Stimulated activated naive CD8-positive, alpha-beta T cell treated with anti-CD3 and anti-CD28 coated beads, Interleukin-15, amount 100 ng/mL, for 72 hours (primary cell): ENCODE data around the gene MED25.
A peak's percentile ranks its signal among the peaks of the same experiment; 100 is the strongest.

ENCODE experiments used
- ATAC-seq: fragments of 150-1000 bp; cut with Tn5 transposase; 2 replicates; pipeline ENCODE4 v1.10.0; 2021; ENCODE audit warnings: mild to moderate bottlenecking, moderate library complexity
- DNase-seq, 2 donors: peaks; one replicate each; pipeline ENCODE4 v3.0.0; 2021 to 2022
- H3K27ac Mint-ChIP-seq, 2 donors: one replicate each; pipeline ENCODE4 v1.8.0; 2022; ENCODE audit warnings: mild to moderate bottlenecking in 2 of 2, mixed read lengths in 2 of 2, moderate library complexity in 2 of 2
- H3K27me3 Mint-ChIP-seq: one replicate; pipeline ENCODE4 v1.8.0; 2022; ENCODE audit warnings: mixed read lengths
- H3K4me1 Mint-ChIP-seq: one replicate; pipeline ENCODE4 v1.8.0; 2022; ENCODE audit warnings: mild to moderate bottlenecking, mixed read lengths
- H3K4me3 Mint-ChIP-seq, 2 donors: one replicate each; pipeline ENCODE4 v1.8.0; 2022; ENCODE audit warnings: mild to moderate bottlenecking in 2 of 2, mixed read lengths in 2 of 2, moderate library complexity in 1 of 2
- H3K9me3 Mint-ChIP-seq, 2 donors: one replicate each; pipeline ENCODE4 v1.8.0; 2022; ENCODE audit warnings: mixed read lengths in 2 of 2

MED25 gene

GRCh38 chr19:49863254-49863934 lies 45.3 kb downstream of the MED25 start:
- Mint-ChIP-seq H3K4me3 (no peak overlapping the region), H3K4me1 (peaks cover 43% of the 10 kb centered on the region), H3K27ac (no peak overlapping the region), H3K9me3 (no peaks in the 10 kb centered on the region), H3K27me3 (no peaks in the 10 kb centered on the region)
- ATAC-seq (no peak), DNase-seq (no peak)

- ATAC-seq (no peak), DNase-seq (no peak)
- H3K4me1 Mint-ChIP-seq, result peaks cover 43% of the 10 kb centered on the region
- H3K27ac Mint-ChIP-seq, result no peak overlapping the region
- H3K4me3 Mint-ChIP-seq, result no peak overlapping the region
- H3K27me3 Mint-ChIP-seq, result no peaks in the 10 kb centered on the region
- H3K9me3 Mint-ChIP-seq, result no peaks in the 10 kb centered on the region
These were observed 45.8 kb downstream of the MED25 start for GRCh38 chr19:49863935-49864320.

- ATAC-seq, result no peak
- no peak for DNase-seq
- peaks cover 43% of the 10 kb centered on the region for H3K4me1 Mint-ChIP-seq
- H3K27me3 Mint-ChIP-seq, result no peaks in the 10 kb centered on the region
- H3K27ac Mint-ChIP-seq, result peak overlapping the region in 1 of 2 donors; percentile 63
- H3K9me3 Mint-ChIP-seq, result no peaks in the 10 kb centered on the region
- no peak overlapping the region for H3K4me3 Mint-ChIP-seq
These were observed 46.8 kb downstream of the MED25 start for GRCh38 chr19:49864890-49865289.

- Mint-ChIP-seq H3K9me3 (no peaks in the 10 kb centered on the region), H3K4me1 (peaks cover 49% of the 10 kb centered on the region), H3K27me3 (no peaks in the 10 kb centered on the region), H3K27ac (peak within 1 kb of the TSS; percentile 95 to 97), H3K4me3 (no peak within 1 kb of the TSS)
- ATAC-seq, result peak; percentile 66
- DNase-seq, result peak; percentile 92 to 96
These were observed 49.1 kb downstream of the MED25 start, which contains the start of gene PNKP for GRCh38 chr19:49866933-49867782. PNKP (minus strand) TSS chr19:49867576; CDS start chr19:49867204, 372 bp downstream.

GRCh38 chr19:49869009-49869483 lies 51.0 kb downstream of the MED25 start:
- no peak for DNase-seq
- H3K27me3 Mint-ChIP-seq, result no peaks in the 10 kb centered on the region
- no peak overlapping the region for H3K4me3 Mint-ChIP-seq
- no peaks in the 10 kb centered on the region for H3K9me3 Mint-ChIP-seq
- no peak overlapping the region for H3K27ac Mint-ChIP-seq
- peak; percentile 47 for ATAC-seq
- peaks cover 44% of the 10 kb centered on the region for H3K4me1 Mint-ChIP-seq

- Mint-ChIP-seq H3K27me3 (no peaks in the 10 kb centered on the region), H3K9me3 (no peaks in the 10 kb centered on the region), H3K4me3 (no peak overlapping the region), H3K4me1 (peaks cover 43% of the 10 kb centered on the region), H3K27ac (peak overlapping the region in 1 of 2 donors; percentile 54)
- peak; percentile 88 to 95 for DNase-seq
- peak; percentile 83 for ATAC-seq
These were observed 51.6 kb downstream of the MED25 start for GRCh38 chr19:49869484-49870308.

GRCh38 chr19:49870309-49870901 lies 52.3 kb downstream of the MED25 start:
- no peak for ATAC-seq
- Mint-ChIP-seq H3K4me3 (no peak overlapping the region), H3K27ac (peak overlapping the region in 1 of 2 donors; percentile 54), H3K4me1 (peaks cover 43% of the 10 kb centered on the region), H3K27me3 (no peaks in the 10 kb centered on the region), H3K9me3 (no peaks in the 10 kb centered on the region)
- DNase-seq, result no peak

- no peak overlapping the region for H3K4me3 Mint-ChIP-seq
- no peak overlapping the region for H3K27ac Mint-ChIP-seq
These were observed 53.4 kb downstream of the MED25 start for GRCh38 chr19:49871349-49871985.

GRCh38 chr19:49872245-49873128 lies 54.4 kb downstream of the MED25 start:
- ATAC-seq (no peak), DNase-seq (no peak)
- Mint-ChIP-seq H3K4me3 (no peak overlapping the region), H3K27me3 (no peaks in the 10 kb centered on the region), H3K27ac (no peak overlapping the region), H3K9me3 (no peaks in the 10 kb centered on the region), H3K4me1 (peaks cover 33% of the 10 kb centered on the region)

More at GRCh38 chr19:49871349-49871985, 53.4 kb downstream of the MED25 start:
- Mint-ChIP-seq H3K9me3 (no peaks in the 10 kb centered on the region), H3K27me3 (no peaks in the 10 kb centered on the region), H3K4me1 (peaks cover 38% of the 10 kb centered on the region)
- DNase-seq, result no peak
- no peak for ATAC-seq

GRCh38 chr19:49873129-49873521 lies 55.0 kb downstream of the MED25 start:
- Mint-ChIP-seq H3K27ac (no peak overlapping the region), H3K4me3 (peak overlapping the region in 1 of 2 donors; percentile 22), H3K4me1 (peaks cover 36% of the 10 kb centered on the region)

GRCh38 chr19:49873834-49874233 lies 55.7 kb downstream of the MED25 start:
- H3K27me3 Mint-ChIP-seq, result no peaks in the 10 kb centered on the region
- no peak overlapping the region for H3K4me3 Mint-ChIP-seq
- H3K9me3 Mint-ChIP-seq, result no peaks in the 10 kb centered on the region
- peaks cover 44% of the 10 kb centered on the region for H3K4me1 Mint-ChIP-seq
- DNase-seq (no peak), ATAC-seq (no peak)
- no peak overlapping the region for H3K27ac Mint-ChIP-seq

More at GRCh38 chr19:49873129-49873521, 55.0 kb downstream of the MED25 start:
- H3K9me3 Mint-ChIP-seq, result no peaks in the 10 kb centered on the region
- H3K27me3 Mint-ChIP-seq, result no peaks in the 10 kb centered on the region
- DNase-seq (no peak), ATAC-seq (no peak)

- H3K27ac Mint-ChIP-seq, result peak overlapping the region in 1 of 2 donors; percentile 87
- no peaks in the 10 kb centered on the region for H3K27me3 Mint-ChIP-seq
- ATAC-seq, result no peak
- H3K4me1 Mint-ChIP-seq, result peaks cover 50% of the 10 kb centered on the region
- DNase-seq, result no peak
- no peak overlapping the region for H3K4me3 Mint-ChIP-seq
- no peaks in the 10 kb centered on the region for H3K9me3 Mint-ChIP-seq
These were observed 56.5 kb downstream of the MED25 start for GRCh38 chr19:49874503-49875157.

- Mint-ChIP-seq H3K4me1 (peaks cover 50% of the 10 kb centered on the region), H3K4me3 (no peak overlapping the region), H3K9me3 (no peaks in the 10 kb centered on the region), H3K27me3 (no peaks in the 10 kb centered on the region), H3K27ac (peak overlapping the region in 1 of 2 donors; percentile 87)
- DNase-seq (no peak), ATAC-seq (no peak)
These were observed 57.1 kb downstream of the MED25 start for GRCh38 chr19:49875177-49875576.
